Rectal smooth muscle tissue (tissue), 1 donor: ENCODE data around the gene EPHA8.

ENCODE experiments used
- H3K27ac ChIP-seq: one replicate; pipeline ENCODE4 v1.7.0; 2013; ENCODE audit warnings: low read depth, low read length, inconsistent platforms
- H3K27me3 ChIP-seq: one replicate; pipeline ENCODE4 v1.7.0; 2013; ENCODE audit warnings: low read length; ENCODE audit not compliant: control insufficient read depth, insufficient read depth
- H3K36me3 ChIP-seq: one replicate; pipeline ENCODE4 v1.7.0; 2013; ENCODE audit warnings: low read length; ENCODE audit not compliant: control insufficient read depth, insufficient read depth
- H3K4me1 ChIP-seq: one replicate; pipeline ENCODE4 v1.7.0; 2013; ENCODE audit warnings: low read length; ENCODE audit not compliant: control insufficient read depth, insufficient read depth
- H3K4me3 ChIP-seq: one replicate; pipeline ENCODE4 v1.7.0; 2013; ENCODE audit warnings: low read length
- H3K9ac ChIP-seq: one replicate; pipeline ENCODE4 v1.7.0; 2013; ENCODE audit warnings: low read length

EPHA8 gene

GRCh38 chr1:22576150-22576544, 12.9 kb downstream of the EPHA8 start:
- H3K27ac ChIP-seq: no peak overlapping the region
- H3K9ac ChIP-seq: no peak overlapping the region
- no peaks in the 10 kb centered on the region for H3K36me3 ChIP-seq
- no peaks in the 10 kb centered on the region for H3K4me1 ChIP-seq
- no peaks in the 10 kb centered on the region for H3K27me3 ChIP-seq
- no peak overlapping the region for H3K4me3 ChIP-seq

GRCh38 chr1:22576617-22577016, 13.3 kb downstream of the EPHA8 start:
- Histone ChIP-seq H3K36me3 (no peaks in the 10 kb centered on the region), H3K27me3 (no peaks in the 10 kb centered on the region), H3K4me3 (no peak overlapping the region), H3K9ac (no peak overlapping the region), H3K27ac (no peak overlapping the region), H3K4me1 (no peaks in the 10 kb centered on the region)

- Histone ChIP-seq H3K9ac (no peak overlapping the region), H3K36me3 (no peaks in the 10 kb centered on the region), H3K4me1 (no peaks in the 10 kb centered on the region), H3K4me3 (no peak overlapping the region), H3K27ac (no peak overlapping the region), H3K27me3 (no peaks in the 10 kb centered on the region)
Measured at GRCh38 chr1:22578732-22579361, 15.6 kb downstream of the EPHA8 start.

GRCh38 chr1:22579541-22580155, 16.4 kb downstream of the EPHA8 start:
- H3K27me3 ChIP-seq: no peaks in the 10 kb centered on the region
- H3K9ac ChIP-seq: no peak overlapping the region
- no peaks in the 10 kb centered on the region for H3K36me3 ChIP-seq
- no peaks in the 10 kb centered on the region for H3K4me1 ChIP-seq
- H3K4me3 ChIP-seq: no peak overlapping the region
- H3K27ac ChIP-seq: no peak overlapping the region

- no peaks in the 10 kb centered on the region for H3K36me3 ChIP-seq
- no peak overlapping the region for H3K27ac ChIP-seq
- H3K9ac ChIP-seq: no peak overlapping the region
- H3K4me1 ChIP-seq: no peaks in the 10 kb centered on the region
- no peaks in the 10 kb centered on the region for H3K27me3 ChIP-seq
- H3K4me3 ChIP-seq: no peak overlapping the region
Measured at GRCh38 chr1:22582661-22583635, 19.7 kb downstream of the EPHA8 start.

GRCh38 chr1:22584001-22584562, 20.8 kb downstream of the EPHA8 start:
- H3K27ac ChIP-seq: no peak overlapping the region
- peaks cover 3% of the 10 kb centered on the region for H3K27me3 ChIP-seq
- H3K4me1 ChIP-seq: no peaks in the 10 kb centered on the region
- H3K4me3 ChIP-seq: no peak overlapping the region
- H3K36me3 ChIP-seq: no peaks in the 10 kb centered on the region
- no peak overlapping the region for H3K9ac ChIP-seq

- no peak overlapping the region for H3K27ac ChIP-seq
- no peak overlapping the region for H3K9ac ChIP-seq
- H3K36me3 ChIP-seq: no peaks in the 10 kb centered on the region
- H3K27me3 ChIP-seq: peaks cover 3% of the 10 kb centered on the region
- H3K4me1 ChIP-seq: no peaks in the 10 kb centered on the region
- no peak overlapping the region for H3K4me3 ChIP-seq
Measured at GRCh38 chr1:22584970-22585369, 21.7 kb downstream of the EPHA8 start.

- Histone ChIP-seq H3K4me1 (no peaks in the 10 kb centered on the region), H3K27ac (no peak overlapping the region), H3K9ac (no peak overlapping the region), H3K27me3 (peaks cover 3% of the 10 kb centered on the region), H3K36me3 (no peaks in the 10 kb centered on the region), H3K4me3 (no peak overlapping the region)
Measured at GRCh38 chr1:22585471-22585870, 22.2 kb downstream of the EPHA8 start.

- Histone ChIP-seq H3K9ac (no peak overlapping the region), H3K27me3 (peaks cover 3% of the 10 kb centered on the region), H3K4me1 (no peaks in the 10 kb centered on the region), H3K27ac (no peak overlapping the region), H3K4me3 (no peak overlapping the region), H3K36me3 (no peaks in the 10 kb centered on the region)
Measured at GRCh38 chr1:22586356-22587130, 23.3 kb downstream of the EPHA8 start.

GRCh38 chr1:22587247-22587646, 24.0 kb downstream of the EPHA8 start:
- no peak overlapping the region for H3K9ac ChIP-seq
- H3K27me3 ChIP-seq: peaks cover 6% of the 10 kb centered on the region
- no peaks in the 10 kb centered on the region for H3K36me3 ChIP-seq

GRCh38 chr1:22588899-22589422, 25.7 kb downstream of the EPHA8 start:
- Histone ChIP-seq H3K27me3 (peaks cover 12% of the 10 kb centered on the region), H3K9ac (no peak overlapping the region), H3K4me1 (no peaks in the 10 kb centered on the region), H3K27ac (no peak overlapping the region), H3K4me3 (no peak overlapping the region), H3K36me3 (no peaks in the 10 kb centered on the region)

More at GRCh38 chr1:22587247-22587646, 24.0 kb downstream of the EPHA8 start:
- Histone ChIP-seq H3K4me1 (no peaks in the 10 kb centered on the region), H3K4me3 (no peak overlapping the region), H3K27ac (no peak overlapping the region)
